Thyroid gland (tissue), 4 donors: Measurements from ENCODE around the gene C5.

Experiments
- CTCF ChIP-seq, 6 experiments: fragments of 200-600 bp in 3 of 6; fragments of 450-650 bp in 3 of 6; sonication (generic) in 3 of 6; IDR thresholded peaks; one replicate each; pipeline ENCODE4 v1.5.1; 2016 to 2019; ENCODE audit warnings: antibody characterized with exemption in 6 of 6, mild to moderate bottlenecking in 2 of 6, inconsistent platforms in 1 of 6, moderate library complexity in 1 of 6
- POLR2A ChIP-seq, 2 donors: fragments of 450-650 bp; IDR thresholded peaks; one replicate each; pipeline ENCODE4 v1.6.1; 2017; ENCODE audit warnings: antibody characterized with exemption in 2 of 2, mild to moderate bottlenecking in 2 of 2, moderate library complexity in 1 of 2

- TF ChIP-seq POLR2A (IDR thresholded peaks at IDR 0.05) (peak in 1 of 2 donors; percentile 77), CTCF (IDR thresholded peaks at IDR 0.05) (no peak)
Observed at GRCh38 chr9:120935383-120935857, 114.7 kb downstream of the C5 start.
